Left cardiac atrium (tissue), 4 donors: ENCODE data around the gene ZNF418. TPM values are rescaled to one million over a fixed set of nuclear protein-coding genes. Genes with fewer than 3 reads are reported as not detected.
A peak's percentile ranks its signal among the peaks of the same experiment; 100 is the strongest.
"Not testable (repeated sequence)": the region's sequence is repeated elsewhere in the genome, so short reads cannot be mapped to it uniquely, and the experiment has no call there.

Source experiments
- ATAC-seq, 2 donors: fragments of 200-7000 bp; cut with Tn5 transposase; one replicate each; pipeline ENCODE4 v1.9.1; 2020; ENCODE audit warnings: mild to moderate bottlenecking in 2 of 2, moderate library complexity in 2 of 2
- DNase-seq: peaks from one replicate; pipeline ENCODE4 v3.0.0-alpha.2; 2020
- intact Hi-C, 2 donors: fragments of 100-400 bp; cut with DNase I; formaldehyde crosslinking; loops; one replicate each; pipeline versions ENCODE4 v1.14.1 to v1.15.1; 2022 to 2023
- long read RNA-seq: library from polyadenylated mRNA; unstranded; transcript quantifications from one replicate; pipeline ENCODE4 v2.0.0, GENCODE V29; 2021
- total RNA-seq, 2 donors: library from RNA; stranded (reverse); fragmentation: NEBNext Ultra II Directional; extraction: Animal tissue kit (Norgen Biotek cat#: 25700); gene quantifications; one replicate each; pipeline ENCODE4 v1.2.1, GENCODE V29; 2021
- donor health status: DM: no; HTN: yes; CAD: no.
- donor health status: DM: no; HTN: yes; CAD: no; lungs with severe emphysema.
- donor health status: DM: yes; HTN: yes; CAD: no.
- donor health status: Dilated cardiomyopathy.

ZNF418 gene
- 10 to 100 TPM in 1 of 2 donors, 1 to 10 TPM in 1; 9.1 to 10.5 TPM for total RNA-seq
- long read RNA-seq, partial matches to known transcripts = 0 of 3 reads
- long read RNA-seq, other reads (novel, unspliced or antisense) = 1 of 3 reads

- peak; percentile 57 for DNase-seq
- ATAC-seq = peak; percentile 99 to 100
- intact Hi-C loops = no loop called here
These were observed at the start of gene ZNF418 for GRCh38 chr19:57934820-57935665. Gene ZNF418 (minus strand): TSS chr19:57935402. CDS start chr19:57933822, 1,580 bp downstream.

- intact Hi-C loops = no loop called here
- DNase-seq (no peak), ATAC-seq (no peak)
These were observed 43.5 kb upstream of the ZNF418 start for GRCh38 chr19:57978586-57979289.

GRCh38 chr19:57974434-57974833, 39.2 kb upstream of the ZNF418 start, which contains the start of gene C19orf18:
Gene C19orf18 (minus strand): TSS chr19:57974534. CDS start chr19:57974432, 102 bp downstream.
- ATAC-seq (no peak), DNase-seq (no peak)
- intact Hi-C loops = no loop called here

GRCh38 chr19:57964761-57965160, 29.6 kb upstream of the ZNF418 start:
- ATAC-seq (no peak), DNase-seq (no peak)
- intact Hi-C loops = no loop called here

- DNase-seq (no peak), ATAC-seq (no peak)
- intact Hi-C loops = no loop called here
These were observed 26.6 kb upstream of the ZNF418 start for GRCh38 chr19:57961785-57962184.

- ATAC-seq (no peak), DNase-seq (no peak)
- intact Hi-C loops = no loop called here
These were observed 19.8 kb upstream of the ZNF418 start for GRCh38 chr19:57954996-57955395.

- DNase-seq = no peak
- intact Hi-C loops = no loop called here
- no peak for ATAC-seq
These were observed 14.5 kb upstream of the ZNF418 start for GRCh38 chr19:57949702-57950101.

- DNase-seq (peak; percentile 22), ATAC-seq (no peak)
- intact Hi-C loops = no loop called here
These were observed 14.1 kb upstream of the ZNF418 start for GRCh38 chr19:57949296-57949695.

- intact Hi-C loops = no loop called here
- DNase-seq = peak; percentile 98
- peak; percentile 99 to 100 for ATAC-seq
These were observed 12.4 kb upstream of the ZNF418 start, which contains the start of gene ZNF256 for GRCh38 chr19:57947419-57948134. Gene ZNF256 (minus strand): TSS chr19:57947706. CDS start chr19:57947474, 232 bp downstream.

- intact Hi-C loops = no loop called here
- ATAC-seq = no peak
These were observed 11.9 kb upstream of the ZNF418 start for GRCh38 chr19:57947088-57947418.

GRCh38 chr19:57946316-57946715, 11.1 kb upstream of the ZNF418 start:
- ATAC-seq = no peak
- no peak for DNase-seq
- intact Hi-C loops = no loop called here

More at GRCh38 chr19:57947088-57947418, 11.9 kb upstream of the ZNF418 start:
- peak; percentile 28 for DNase-seq

- no peak for DNase-seq
- intact Hi-C loops = no loop called here
- ATAC-seq = no peak
These were observed 6.4 kb upstream of the ZNF418 start for GRCh38 chr19:57941593-57941992.

GRCh38 chr19:57935731-57936130, 529 bp upstream of the ZNF418 start:
- DNase-seq = no peak
- intact Hi-C loops = no loop called here
- ATAC-seq = no peak

GRCh38 chr19:57927587-57927986, 7.6 kb downstream of the ZNF418 start:
- intact Hi-C loops = no loop called here
- DNase-seq = no peak
- no peak for ATAC-seq

GRCh38 chr19:57916168-57916995, 18.8 kb downstream of the ZNF418 start, which contains the start of gene ZNF417:
Gene ZNF417 (minus strand): TSS chr19:57916592. CDS start chr19:57916411, 181 bp downstream.
- ATAC-seq (peak; percentile 99 to 100), DNase-seq (peak; percentile 87)
- intact Hi-C loops = not testable (repeated sequence)

GRCh38 chr19:57914531-57914930, 20.7 kb downstream of the ZNF418 start:
- ATAC-seq (no peak), DNase-seq (no peak)
- intact Hi-C loops = no loop called here

- DNase-seq = no peak
- no peak for ATAC-seq
- intact Hi-C loops = loop anchor here in 1 of 2 donors (10.0 kb wide), 1 partner anchor 803 kb away; no protein-coding TSS in a partner anchor
These were observed 27.8 kb downstream of the ZNF418 start for GRCh38 chr19:57907394-57907793.

- no peak for DNase-seq
- intact Hi-C loops = loop anchor here in 1 of 2 donors (10.0 kb wide), 1 partner anchor 800 kb away; no protein-coding TSS in a partner anchor
- ATAC-seq = no peak
These were observed 29.9 kb downstream of the ZNF418 start for GRCh38 chr19:57905258-57905657.
